ENCODE results near the gene LSG1. TPM values are rescaled to one million over a fixed set of nuclear protein-coding genes. Genes with fewer than 3 reads are reported as not detected.

LSG1 gene
- total and polyA plus RNA-seq, 2 of the 13 experiments (the other 11 are each of a cell fraction or from before 2014, with no cell fraction given) = 21.4 to 32.1 TPM

DNA sequence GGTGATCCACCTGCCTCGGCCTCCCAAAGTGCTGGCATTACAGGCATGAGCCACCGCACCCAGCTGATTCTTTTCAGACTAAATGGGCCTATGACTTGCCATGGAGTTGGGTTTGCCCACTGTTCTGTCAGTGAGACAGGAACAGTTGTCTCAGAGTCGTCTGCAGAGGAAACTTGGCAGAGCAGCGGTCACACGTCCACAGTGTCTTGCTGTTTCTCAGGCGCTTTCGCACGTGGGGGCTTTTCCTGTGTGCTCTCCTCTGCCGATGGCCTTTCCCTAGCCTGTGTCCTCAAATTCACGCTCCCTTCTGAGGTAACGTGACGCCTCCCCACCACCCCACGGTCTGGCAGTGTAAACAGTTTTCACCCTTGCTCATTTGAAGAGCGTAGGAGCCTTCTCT, 50.0 kb downstream of the LSG1 start:
- intact Hi-C loops (cut with micrococcal nuclease; ENCODE audit: unreplicated experiment) = loop anchor here (1.0 kb wide), 1 partner anchor 11 kb away; the partner anchor contains the start of gene TMEM44
- Histone ChIP-seq H2AFZ (ENCODE audit: low read length) (no peak overlapping the region), H3K4me3 (replicated peaks in 1 of 3; ENCODE audit: insufficient read depth in 1 of 3, low read depth in 2 of 3, low read length in 3 of 3) (no peak overlapping the region), H3K27me3 (ENCODE audit: control insufficient read depth in 1 of 2, insufficient read depth in 2 of 2, low read length in 2 of 2) (no peaks in the 10 kb centered on the region), H3K9me3 (ENCODE audit: low read length) (no peaks in the 10 kb centered on the region), H3K4me1 (ENCODE audit: insufficient read depth, low read length) (peaks cover 21% of the 10 kb centered on the region), H3K4me2 (ENCODE audit: low read depth, low read length) (peak overlapping the region; percentile 66; the same call in 1 of the 2 replicates), H3K27ac (ENCODE audit: extremely low read length, insufficient read depth, low read length) (no peak overlapping the region), H3K79me2 (ENCODE audit: insufficient read depth, low read length) (no peaks in the 10 kb centered on the region), H3K36me3 (replicated peaks in 1 of 2; ENCODE audit: control insufficient read depth in 1 of 2, insufficient read depth in 2 of 2, low read length in 2 of 2) (peaks cover 4% of the 10 kb centered on the region in 2 experiments; a peak in 2 of 5 replicates), H3K9ac (ENCODE audit: insufficient read depth, low read depth, low read length) (no peak overlapping the region; the same call in 1 of the 2 replicates), H4K20me1 (ENCODE audit: insufficient read depth, low read length) (no peaks in the 10 kb centered on the region)
- DNase-seq (ENCODE audit: low spot score) = no peak
- in situ Hi-C loops (cut with HindIII; ENCODE audit: extremely low pct_ligation_motif_present, low pct_unique_long_range_greater_than_20kb) = no loop called here
- no peak for FAIRE-seq
- WGBS (ENCODE audit: low lambda C conversion rate) = 95% methylated on average over 14 of the region's 14 CpGs
- POLR2A ChIA-PET = interaction anchor here (0.7 to 1.9 kb wide), 6 partner anchors 12 to 487 kb away, joined by 4 to 10 read pairs (median 4); partner anchors contain the start of gene TMEM44
- no peak for ATAC-seq
- CTCF ChIA-PET (ENCODE audit: low intra/inter-chr PET ratio, low total read pairs) = no interaction called here
- no TSS peak for BruUV-seq (replicated peaks)
- TF ChIP-seq RORA (CRISPR knock-in tag; IDR thresholded peaks at IDR 0.05) = no peak
- TF ChIP-seq, protein P1, sequence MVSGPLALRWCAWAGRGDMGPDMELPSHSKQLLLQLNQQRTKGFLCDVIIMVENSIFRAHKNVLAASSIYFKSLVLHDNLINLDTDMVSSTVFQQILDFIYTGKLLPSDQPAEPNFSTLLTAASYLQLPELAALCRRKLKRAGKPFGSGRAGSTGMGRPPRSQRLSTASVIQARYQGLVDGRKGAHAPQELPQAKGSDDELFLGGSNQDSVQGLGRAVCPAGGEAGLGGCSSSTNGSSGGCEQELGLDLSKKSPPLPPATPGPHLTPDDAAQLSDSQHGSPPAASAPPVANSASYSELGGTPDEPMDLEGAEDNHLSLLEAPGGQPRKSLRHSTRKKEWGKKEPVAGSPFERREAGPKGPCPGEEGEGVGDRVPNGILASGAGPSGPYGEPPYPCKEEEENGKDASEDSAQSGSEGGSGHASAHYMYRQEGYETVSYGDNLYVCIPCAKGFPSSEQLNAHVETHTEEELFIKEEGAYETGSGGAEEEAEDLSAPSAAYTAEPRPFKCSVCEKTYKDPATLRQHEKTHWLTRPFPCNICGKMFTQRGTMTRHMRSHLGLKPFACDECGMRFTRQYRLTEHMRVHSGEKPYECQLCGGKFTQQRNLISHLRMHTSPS (CRISPR knock-in tag; IDR thresholded peaks at IDR 0.05; ENCODE audit: low read depth) = no peak
- TF ChIP-seq TCF7L2 (IDR thresholded peaks at IDR 0.05; ENCODE audit: low read depth, low read length) = no peak
- TF ChIP-seq, protein P2, sequence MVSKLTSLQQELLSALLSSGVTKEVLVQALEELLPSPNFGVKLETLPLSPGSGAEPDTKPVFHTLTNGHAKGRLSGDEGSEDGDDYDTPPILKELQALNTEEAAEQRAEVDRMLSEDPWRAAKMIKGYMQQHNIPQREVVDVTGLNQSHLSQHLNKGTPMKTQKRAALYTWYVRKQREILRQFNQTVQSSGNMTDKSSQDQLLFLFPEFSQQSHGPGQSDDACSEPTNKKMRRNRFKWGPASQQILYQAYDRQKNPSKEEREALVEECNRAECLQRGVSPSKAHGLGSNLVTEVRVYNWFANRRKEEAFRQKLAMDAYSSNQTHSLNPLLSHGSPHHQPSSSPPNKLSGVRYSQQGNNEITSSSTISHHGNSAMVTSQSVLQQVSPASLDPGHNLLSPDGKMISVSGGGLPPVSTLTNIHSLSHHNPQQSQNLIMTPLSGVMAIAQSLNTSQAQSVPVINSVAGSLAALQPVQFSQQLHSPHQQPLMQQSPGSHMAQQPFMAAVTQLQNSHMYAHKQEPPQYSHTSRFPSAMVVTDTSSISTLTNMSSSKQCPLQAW (CRISPR knock-in tag; IDR thresholded peaks at IDR 0.05) = no peak
- TF ChIP-seq ZNF430 (CRISPR knock-in tag; IDR thresholded peaks at IDR 0.05) = no peak
- TF ChIP-seq, protein P3, sequence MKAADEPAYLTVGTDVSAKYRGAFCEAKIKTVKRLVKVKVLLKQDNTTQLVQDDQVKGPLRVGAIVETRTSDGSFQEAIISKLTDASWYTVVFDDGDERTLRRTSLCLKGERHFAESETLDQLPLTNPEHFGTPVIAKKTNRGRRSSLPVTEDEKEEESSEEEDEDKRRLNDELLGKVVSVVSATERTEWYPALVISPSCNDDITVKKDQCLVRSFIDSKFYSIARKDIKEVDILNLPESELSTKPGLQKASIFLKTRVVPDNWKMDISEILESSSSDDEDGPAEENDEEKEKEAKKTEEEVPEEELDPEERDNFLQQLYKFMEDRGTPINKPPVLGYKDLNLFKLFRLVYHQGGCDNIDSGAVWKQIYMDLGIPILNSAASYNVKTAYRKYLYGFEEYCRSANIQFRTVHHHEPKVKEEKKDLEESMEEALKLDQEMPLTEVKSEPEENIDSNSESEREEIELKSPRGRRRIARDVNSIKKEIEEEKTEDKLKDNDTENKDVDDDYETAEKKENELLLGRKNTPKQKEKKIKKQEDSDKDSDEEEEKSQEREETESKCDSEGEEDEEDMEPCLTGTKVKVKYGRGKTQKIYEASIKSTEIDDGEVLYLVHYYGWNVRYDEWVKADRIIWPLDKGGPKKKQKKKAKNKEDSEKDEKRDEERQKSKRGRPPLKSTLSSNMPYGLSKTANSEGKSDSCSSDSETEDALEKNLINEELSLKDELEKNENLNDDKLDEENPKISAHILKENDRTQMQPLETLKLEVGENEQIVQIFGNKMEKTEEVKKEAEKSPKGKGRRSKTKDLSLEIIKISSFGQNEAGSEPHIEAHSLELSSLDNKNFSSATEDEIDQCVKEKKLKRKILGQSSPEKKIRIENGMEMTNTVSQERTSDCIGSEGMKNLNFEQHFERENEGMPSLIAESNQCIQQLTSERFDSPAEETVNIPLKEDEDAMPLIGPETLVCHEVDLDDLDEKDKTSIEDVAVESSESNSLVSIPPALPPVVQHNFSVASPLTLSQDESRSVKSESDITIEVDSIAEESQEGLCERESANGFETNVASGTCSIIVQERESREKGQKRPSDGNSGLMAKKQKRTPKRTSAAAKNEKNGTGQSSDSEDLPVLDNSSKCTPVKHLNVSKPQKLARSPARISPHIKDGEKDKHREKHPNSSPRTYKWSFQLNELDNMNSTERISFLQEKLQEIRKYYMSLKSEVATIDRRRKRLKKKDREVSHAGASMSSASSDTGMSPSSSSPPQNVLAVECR (CRISPR knock-in tag; IDR thresholded peaks at IDR 0.05; ENCODE audit: borderline replicate concordance) = no peak
- no peak for TF ChIP-seq ZNF776 (CRISPR knock-in tag; IDR thresholded peaks at IDR 0.05)
- TF ChIP-seq, protein P4, sequence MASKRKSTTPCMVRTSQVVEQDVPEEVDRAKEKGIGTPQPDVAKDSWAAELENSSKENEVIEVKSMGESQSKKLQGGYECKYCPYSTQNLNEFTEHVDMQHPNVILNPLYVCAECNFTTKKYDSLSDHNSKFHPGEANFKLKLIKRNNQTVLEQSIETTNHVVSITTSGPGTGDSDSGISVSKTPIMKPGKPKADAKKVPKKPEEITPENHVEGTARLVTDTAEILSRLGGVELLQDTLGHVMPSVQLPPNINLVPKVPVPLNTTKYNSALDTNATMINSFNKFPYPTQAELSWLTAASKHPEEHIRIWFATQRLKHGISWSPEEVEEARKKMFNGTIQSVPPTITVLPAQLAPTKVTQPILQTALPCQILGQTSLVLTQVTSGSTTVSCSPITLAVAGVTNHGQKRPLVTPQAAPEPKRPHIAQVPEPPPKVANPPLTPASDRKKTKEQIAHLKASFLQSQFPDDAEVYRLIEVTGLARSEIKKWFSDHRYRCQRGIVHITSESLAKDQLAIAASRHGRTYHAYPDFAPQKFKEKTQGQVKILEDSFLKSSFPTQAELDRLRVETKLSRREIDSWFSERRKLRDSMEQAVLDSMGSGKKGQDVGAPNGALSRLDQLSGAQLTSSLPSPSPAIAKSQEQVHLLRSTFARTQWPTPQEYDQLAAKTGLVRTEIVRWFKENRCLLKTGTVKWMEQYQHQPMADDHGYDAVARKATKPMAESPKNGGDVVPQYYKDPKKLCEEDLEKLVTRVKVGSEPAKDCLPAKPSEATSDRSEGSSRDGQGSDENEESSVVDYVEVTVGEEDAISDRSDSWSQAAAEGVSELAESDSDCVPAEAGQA (IDR thresholded peaks at IDR 0.05; ENCODE audit: low read depth) = no peak
- TF ChIP-seq, protein P4 (CRISPR knock-in tag; IDR thresholded peaks at IDR 0.05; ENCODE audit: borderline replicate concordance) = no peak
- TF ChIP-seq NR2F6 (IDR thresholded peaks at IDR 0.05) = no peak
- no peak for TF ChIP-seq NR2F6 (CRISPR knock-in tag; IDR thresholded peaks at IDR 0.05)
- TF ChIP-seq TEAD3 (CRISPR knock-in tag; optimal IDR thresholded peaks at IDR 0.05; ENCODE audit: borderline replicate concordance) = no peak

Data from HepG2 (cell line).